SK-N-SH treated with all-trans-retinoic acid at 6 μM for 48 hours (cell line): Measurements from ENCODE around the gene TMEM176B.
A peak's percentile ranks its signal among the peaks of the same experiment; 100 is the strongest.

Experiments
- ATAC-seq: fragments of 200-7000 bp; cut with Tn5 transposase; 3 replicates; pipeline ENCODE4 v1.9.1; 2020; ENCODE audit warnings: mild to moderate bottlenecking, moderate library complexity
- CREB5 ChIP-seq: fragments of 250-450 bp; sonication (Bioruptor Pico); IDR thresholded peaks from 2 replicates; pipeline ENCODE4 v1.5.1; 2020; ENCODE audit warnings: low read depth, mild to moderate bottlenecking, moderate library complexity
- CSDC2 ChIP-seq: fragments of 250-450 bp; sonication (Bioruptor Pico); IDR thresholded peaks from 2 replicates; pipeline ENCODE4 v1.5.0; 2020; ENCODE audit warnings: mild to moderate bottlenecking, moderate library complexity
- CSRNP3 ChIP-seq: fragments of 250-450 bp; sonication (Bioruptor Pico); IDR thresholded peaks from 2 replicates; pipeline ENCODE4 v1.5.1; 2021; ENCODE audit warnings: mild to moderate bottlenecking, moderate library complexity
- GLIS3 ChIP-seq: fragments of 250-450 bp; sonication (Bioruptor Pico); IDR thresholded peaks from 2 replicates; pipeline ENCODE4 v1.5.0; 2020; ENCODE audit warnings: mild to moderate bottlenecking, moderate library complexity
- ISL1 ChIP-seq: fragments of 250-450 bp; sonication (Bioruptor Pico); IDR thresholded peaks from 2 replicates; pipeline ENCODE4 v2.1.2; 2022; ENCODE audit warnings: mild to moderate bottlenecking, moderate library complexity
- OSR1 ChIP-seq: fragments of 250-450 bp; sonication (Bioruptor Pico); IDR thresholded peaks from 2 replicates; pipeline ENCODE4 v1.8.0; 2022; ENCODE audit warnings: moderate library complexity, mild to moderate bottlenecking, inconsistent platforms
- PATZ1 ChIP-seq: fragments of 250-450 bp; sonication (Bioruptor Pico); IDR thresholded peaks from 2 replicates; pipeline ENCODE4 v1.8.0; 2020; ENCODE audit warnings: mild to moderate bottlenecking, moderate library complexity, borderline replicate concordance
- POU6F1 ChIP-seq: fragments of 250-450 bp; sonication (Bioruptor Pico); IDR thresholded peaks from 2 replicates; pipeline ENCODE4 v1.8.0; 2021; ENCODE audit warnings: low read depth, mild to moderate bottlenecking, moderate library complexity, borderline replicate concordance
- PPARA ChIP-seq: fragments of 250-450 bp; sonication (Bioruptor Pico); IDR thresholded peaks from 2 replicates; pipeline ENCODE4 v1.5.0; 2020; ENCODE audit warnings: mild to moderate bottlenecking, borderline replicate concordance
- RARB ChIP-seq: fragments of 250-450 bp; sonication (Bioruptor Pico); IDR thresholded peaks from 2 replicates; pipeline ENCODE4 v1.8.0; 2021; ENCODE audit warnings: mild to moderate bottlenecking, moderate library complexity
- SNAI2 ChIP-seq: fragments of 250-450 bp; sonication (Bioruptor Pico); IDR thresholded peaks from 2 replicates; pipeline ENCODE4 v1.5.0; 2020; ENCODE audit warnings: mild to moderate bottlenecking, moderate library complexity
- TOX ChIP-seq: fragments of 250-450 bp; sonication (Bioruptor Pico); IDR thresholded peaks from 2 replicates; pipeline ENCODE4 v1.8.0; 2021; ENCODE audit warnings: mild to moderate bottlenecking, moderate library complexity, borderline replicate concordance
- ZNF565 ChIP-seq: fragments of 450-650 bp; formaldehyde crosslinking; conservative IDR thresholded peaks from 2 replicates; pipeline ENCODE4 v1.5.0; 2020; ENCODE audit warnings: low read depth, mild to moderate bottlenecking, moderate library complexity
- ZNF70 ChIP-seq: fragments of 450-650 bp; formaldehyde crosslinking; IDR thresholded peaks from 2 replicates; pipeline ENCODE4 v1.5.0; 2020; ENCODE audit warnings: mild to moderate bottlenecking, moderate library complexity
- ZNF8 ChIP-seq: fragments of 450-650 bp; formaldehyde crosslinking; IDR thresholded peaks from 2 replicates; pipeline ENCODE4 v1.5.0; 2020; ENCODE audit warnings: mild to moderate bottlenecking, moderate library complexity

The TMEM176B gene

GRCh38 chr7:150769768-150770167 is 30.4 kb downstream of the TMEM176B start (continued):
- TF ChIP-seq GLIS3 (CRISPR knock-in tag): no peak
- no peak for TF ChIP-seq CSDC2 (CRISPR knock-in tag)

- TF ChIP-seq ZNF8 (CRISPR knock-in tag): no peak
- no peak for ATAC-seq
These were observed 33.8 kb downstream of the TMEM176B start for GRCh38 chr7:150766334-150766709.

GRCh38 chr7:150759479-150759878 is 40.7 kb downstream of the TMEM176B start:
- TF ChIP-seq POU6F1: no peak
- no peak for TF ChIP-seq OSR1 (CRISPR knock-in tag)
- no peak for TF ChIP-seq RARB
- no peak for TF ChIP-seq SNAI2 (CRISPR knock-in tag)
- no peak for TF ChIP-seq CREB5
- TF ChIP-seq GLIS3 (CRISPR knock-in tag): no peak
- no peak for TF ChIP-seq ISL1 (CRISPR knock-in tag)
- no peak for TF ChIP-seq CSRNP3
- TF ChIP-seq ZNF70 (CRISPR knock-in tag): no peak
- TF ChIP-seq ZNF8 (CRISPR knock-in tag): no peak
- no peak for TF ChIP-seq PATZ1 (CRISPR knock-in tag)
- TF ChIP-seq, all 23 proteins: peak for 0
- no peak for ATAC-seq

GRCh38 chr7:150756858-150757257 is 43.3 kb downstream of the TMEM176B start:
- peak; percentile 71; the same call in 2 of the 3 replicates for ATAC-seq

More at GRCh38 chr7:150756858-150757257, 43.3 kb downstream of the TMEM176B start:
- TF ChIP-seq RARB: no peak
- TF ChIP-seq CSRNP3: no peak
- no peak for TF ChIP-seq TOX (CRISPR knock-in tag)
- no peak for TF ChIP-seq PPARA
- no peak for TF ChIP-seq SNAI2 (CRISPR knock-in tag)
- no peak for TF ChIP-seq CSDC2 (CRISPR knock-in tag)
- no peak for TF ChIP-seq ZNF565 (CRISPR knock-in tag)
- TF ChIP-seq POU6F1: no peak
- no peak for TF ChIP-seq ISL1 (CRISPR knock-in tag)
- TF ChIP-seq, all 23 proteins: peak for 0
